Measurements from ENCODE around the gene PLK2.

The PLK2 gene

GRCh38 chr5:58458141-58458742, 1.6 kb downstream of the PLK2 start:
- WGBS (ENCODE audit: insufficient coverage, insufficient read length), result no CpG with 5 or more reads among the region's 7 CpGs
- no peak for DNase-seq (ENCODE audit: low read depth, low spot score)
- Histone ChIP-seq H3K4me1 (ENCODE audit: control insufficient read depth, insufficient read depth, low read length) (no peaks in the 10 kb centered on the region), H3K27me3 (ENCODE audit: control insufficient read depth, insufficient read depth, low read length) (no peaks in the 10 kb centered on the region), H3K36me3 (ENCODE audit: control insufficient read depth, insufficient read depth, low read length) (peaks cover 10% of the 10 kb centered on the region; the same call in 1 of the 2 replicates), H3K4me3 (ENCODE audit: low read length) (no peak overlapping the region; the same call in 1 of the 2 replicates), H3K9me3 (ENCODE audit: control insufficient read depth, insufficient read depth, low read length) (no peaks in the 10 kb centered on the region), H3K27ac (ENCODE audit: low read length) (no peak overlapping the region)

GRCh38 chr5:58457050-58457449, 2.8 kb downstream of the PLK2 start:
- DNase-seq (ENCODE audit: low read depth, low spot score), result no peak
- H3K4me1 ChIP-seq (ENCODE audit: control insufficient read depth, insufficient read depth, low read length), result no peaks in the 10 kb centered on the region
- no peak overlapping the region for H3K27ac ChIP-seq (ENCODE audit: low read length)
- no peak overlapping the region for H3K4me3 ChIP-seq (ENCODE audit: low read length)
- no CpG with 5 or more reads among the region's 4 CpGs for WGBS (ENCODE audit: insufficient coverage, insufficient read length)
- H3K27me3 ChIP-seq (ENCODE audit: control insufficient read depth, insufficient read depth, low read length), result no peaks in the 10 kb centered on the region
- H3K9me3 ChIP-seq (ENCODE audit: control insufficient read depth, insufficient read depth, low read length), result no peaks in the 10 kb centered on the region
- H3K36me3 ChIP-seq (ENCODE audit: control insufficient read depth, insufficient read depth, low read length), result peaks cover 10% of the 10 kb centered on the region; the same call in 1 of the 2 replicates

- no peak for DNase-seq (ENCODE audit: low read depth, low spot score)
- no peak overlapping the region for H3K4me3 ChIP-seq (ENCODE audit: low read length)
Measured at GRCh38 chr5:58456486-58456885, 3.4 kb downstream of the PLK2 start.

GRCh38 chr5:58456026-58456425, 3.9 kb downstream of the PLK2 start:
- H3K4me1 ChIP-seq (ENCODE audit: control insufficient read depth, insufficient read depth, low read length), result no peaks in the 10 kb centered on the region
- H3K27me3 ChIP-seq (ENCODE audit: control insufficient read depth, insufficient read depth, low read length), result no peaks in the 10 kb centered on the region
- H3K36me3 ChIP-seq (ENCODE audit: control insufficient read depth, insufficient read depth, low read length), result peaks cover 10% of the 10 kb centered on the region; the same call in 1 of the 2 replicates
- H3K27ac ChIP-seq (ENCODE audit: low read length), result no peak overlapping the region
- DNase-seq (ENCODE audit: low read depth, low spot score), result no peak
- no peak overlapping the region for H3K4me3 ChIP-seq (ENCODE audit: low read length)
- WGBS (ENCODE audit: insufficient coverage, insufficient read length), result no CpG with 5 or more reads among the region's 3 CpGs
- no peaks in the 10 kb centered on the region for H3K9me3 ChIP-seq (ENCODE audit: control insufficient read depth, insufficient read depth, low read length)

More at GRCh38 chr5:58456486-58456885, 3.4 kb downstream of the PLK2 start:
- Histone ChIP-seq H3K9me3 (ENCODE audit: control insufficient read depth, insufficient read depth, low read length) (no peaks in the 10 kb centered on the region), H3K36me3 (ENCODE audit: control insufficient read depth, insufficient read depth, low read length) (peaks cover 10% of the 10 kb centered on the region; the same call in 1 of the 2 replicates), H3K27ac (ENCODE audit: low read length) (no peak overlapping the region), H3K4me1 (ENCODE audit: control insufficient read depth, insufficient read depth, low read length) (no peaks in the 10 kb centered on the region), H3K27me3 (ENCODE audit: control insufficient read depth, insufficient read depth, low read length) (no peaks in the 10 kb centered on the region)
- WGBS (ENCODE audit: insufficient coverage, insufficient read length), result no CpG with 5 or more reads among the region's 1 CpG

- Histone ChIP-seq H3K4me3 (ENCODE audit: low read length) (no peak overlapping the region), H3K27me3 (ENCODE audit: control insufficient read depth, insufficient read depth, low read length) (no peaks in the 10 kb centered on the region), H3K9me3 (ENCODE audit: control insufficient read depth, insufficient read depth, low read length) (no peaks in the 10 kb centered on the region)
Measured at GRCh38 chr5:58455480-58455879, 4.4 kb downstream of the PLK2 start.

GRCh38 chr5:58455066-58455465, 4.8 kb downstream of the PLK2 start:
- Histone ChIP-seq H3K9me3 (ENCODE audit: control insufficient read depth, insufficient read depth, low read length) (no peaks in the 10 kb centered on the region), H3K4me3 (ENCODE audit: low read length) (no peak overlapping the region), H3K27me3 (ENCODE audit: control insufficient read depth, insufficient read depth, low read length) (no peaks in the 10 kb centered on the region), H3K36me3 (ENCODE audit: control insufficient read depth, insufficient read depth, low read length) (peaks cover 10% of the 10 kb centered on the region; the same call in 1 of the 2 replicates), H3K27ac (ENCODE audit: low read length) (no peak overlapping the region), H3K4me1 (ENCODE audit: control insufficient read depth, insufficient read depth, low read length) (no peaks in the 10 kb centered on the region)
- WGBS (ENCODE audit: insufficient coverage, insufficient read length), result no CpG with 5 or more reads among the region's 5 CpGs
- DNase-seq (ENCODE audit: low read depth, low spot score), result no peak

More at GRCh38 chr5:58455480-58455879, 4.4 kb downstream of the PLK2 start:
- no peaks in the 10 kb centered on the region for H3K4me1 ChIP-seq (ENCODE audit: control insufficient read depth, insufficient read depth, low read length)
- H3K36me3 ChIP-seq (ENCODE audit: control insufficient read depth, insufficient read depth, low read length), result peaks cover 10% of the 10 kb centered on the region; the same call in 1 of the 2 replicates
- no peak for DNase-seq (ENCODE audit: low read depth, low spot score)
- WGBS (ENCODE audit: insufficient coverage, insufficient read length), result no CpG with 5 or more reads among the region's 5 CpGs
- H3K27ac ChIP-seq (ENCODE audit: low read length), result no peak overlapping the region

GRCh38 chr5:58454025-58454424, 5.9 kb downstream of the PLK2 start:
- Histone ChIP-seq H3K36me3 (ENCODE audit: control insufficient read depth, insufficient read depth, low read length) (peaks cover 10% of the 10 kb centered on the region; the same call in 1 of the 2 replicates), H3K9me3 (ENCODE audit: control insufficient read depth, insufficient read depth, low read length) (no peaks in the 10 kb centered on the region), H3K4me3 (ENCODE audit: low read length) (no peak overlapping the region), H3K27me3 (ENCODE audit: control insufficient read depth, insufficient read depth, low read length) (no peaks in the 10 kb centered on the region), H3K27ac (ENCODE audit: low read length) (no peak overlapping the region), H3K4me1 (ENCODE audit: control insufficient read depth, insufficient read depth, low read length) (no peaks in the 10 kb centered on the region)
- no CpG with 5 or more reads among the region's 1 CpG for WGBS (ENCODE audit: insufficient coverage, insufficient read length)
- no peak for DNase-seq (ENCODE audit: low read depth, low spot score)

GRCh38 chr5:58453306-58453705, 6.6 kb downstream of the PLK2 start:
- Histone ChIP-seq H3K27me3 (ENCODE audit: control insufficient read depth, insufficient read depth, low read length) (no peaks in the 10 kb centered on the region), H3K27ac (ENCODE audit: low read length) (no peak overlapping the region), H3K4me3 (ENCODE audit: low read length) (no peak overlapping the region), H3K9me3 (ENCODE audit: control insufficient read depth, insufficient read depth, low read length) (no peaks in the 10 kb centered on the region), H3K36me3 (ENCODE audit: control insufficient read depth, insufficient read depth, low read length) (peaks cover 10% of the 10 kb centered on the region; the same call in 1 of the 2 replicates), H3K4me1 (ENCODE audit: control insufficient read depth, insufficient read depth, low read length) (no peaks in the 10 kb centered on the region)
- no peak for DNase-seq (ENCODE audit: low read depth, low spot score)

- no peaks in the 10 kb centered on the region for H3K9me3 ChIP-seq (ENCODE audit: control insufficient read depth, insufficient read depth, low read length)
- H3K4me1 ChIP-seq (ENCODE audit: control insufficient read depth, insufficient read depth, low read length), result no peaks in the 10 kb centered on the region
- 100% methylated on average over 1 of the region's 3 CpGs for WGBS (ENCODE audit: insufficient coverage, insufficient read length)
- H3K4me3 ChIP-seq (ENCODE audit: low read length), result no peak overlapping the region
- no peak overlapping the region for H3K27ac ChIP-seq (ENCODE audit: low read length)
- DNase-seq (ENCODE audit: low read depth, low spot score), result no peak
- H3K27me3 ChIP-seq (ENCODE audit: control insufficient read depth, insufficient read depth, low read length), result no peaks in the 10 kb centered on the region
- H3K36me3 ChIP-seq (ENCODE audit: control insufficient read depth, insufficient read depth, low read length), result peaks cover 10% of the 10 kb centered on the region; the same call in 1 of the 2 replicates
Measured at GRCh38 chr5:58452566-58453258, 7.2 kb downstream of the PLK2 start.

- no peak for DNase-seq (ENCODE audit: low read depth, low spot score)
- Histone ChIP-seq H3K4me3 (ENCODE audit: low read length) (no peak overlapping the region), H3K27me3 (ENCODE audit: control insufficient read depth, insufficient read depth, low read length) (no peaks in the 10 kb centered on the region), H3K36me3 (ENCODE audit: control insufficient read depth, insufficient read depth, low read length) (peaks cover 8% of the 10 kb centered on the region; the same call in 1 of the 2 replicates), H3K9me3 (ENCODE audit: control insufficient read depth, insufficient read depth, low read length) (no peaks in the 10 kb centered on the region), H3K4me1 (ENCODE audit: control insufficient read depth, insufficient read depth, low read length) (no peaks in the 10 kb centered on the region), H3K27ac (ENCODE audit: low read length) (no peak overlapping the region)
- WGBS (ENCODE audit: insufficient coverage, insufficient read length), result 100% methylated on average over 2 of the region's 8 CpGs
Measured at GRCh38 chr5:58451732-58452565, 7.9 kb downstream of the PLK2 start.

All from iPS DF 6.9 (cell line).